ENCODE results near the gene CAPN5.
A peak's percentile ranks its signal among the peaks of the same experiment; 100 is the strongest.
"Not testable (repeated sequence)": the region's sequence is repeated elsewhere in the genome, so short reads cannot be mapped to it uniquely, and the experiment has no call there.

The CAPN5 gene

GRCh38 chr11:77044356-77044755 is 22.4 kb upstream of the CAPN5 start:
- no peak for DNase-seq (ENCODE audit: low spot score)

DNA sequence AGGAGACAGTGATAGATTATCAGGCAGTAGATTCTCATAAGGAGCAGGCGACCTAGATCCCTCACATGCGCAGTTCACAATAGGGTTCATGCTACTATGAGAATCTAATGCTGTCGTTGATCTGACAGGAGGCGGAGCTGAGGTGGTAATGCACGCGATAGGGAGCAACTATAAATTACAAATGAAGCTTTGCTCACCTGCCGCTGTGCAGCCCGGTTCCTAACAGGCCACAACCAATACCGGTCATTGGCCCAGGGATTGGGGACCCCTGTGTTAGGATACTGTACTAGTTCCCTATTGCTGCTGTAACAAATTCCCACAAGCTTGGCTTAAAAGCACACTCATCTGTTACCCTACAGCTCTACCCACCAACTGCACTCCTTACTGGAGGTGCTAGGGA is 21.9 kb upstream of the CAPN5 start:
- no peak for DNase-seq (ENCODE audit: low spot score)

DNA sequence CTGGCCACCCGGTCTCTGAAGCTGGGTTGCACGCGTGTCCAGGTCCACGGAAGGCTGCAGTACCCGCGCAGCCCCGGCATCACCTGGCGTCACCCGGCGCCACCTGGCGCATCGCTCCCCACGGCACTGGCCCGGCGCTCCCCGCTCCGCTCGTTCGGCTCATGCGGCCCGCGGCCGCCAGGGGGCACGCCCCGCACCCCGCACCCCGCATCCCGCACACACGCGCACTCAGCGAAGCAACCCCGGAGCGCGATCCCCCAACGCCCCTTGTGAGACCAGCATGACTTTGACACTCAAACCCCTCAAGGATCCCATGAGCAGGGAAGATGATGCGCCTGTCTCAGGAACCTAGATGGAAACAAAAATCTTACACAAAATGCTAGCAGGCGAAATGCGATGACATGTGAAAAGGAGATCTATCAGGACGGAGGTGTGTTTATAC is 20.7 kb upstream of the CAPN5 start:
- no peak for DNase-seq (ENCODE audit: low spot score)

DNA sequence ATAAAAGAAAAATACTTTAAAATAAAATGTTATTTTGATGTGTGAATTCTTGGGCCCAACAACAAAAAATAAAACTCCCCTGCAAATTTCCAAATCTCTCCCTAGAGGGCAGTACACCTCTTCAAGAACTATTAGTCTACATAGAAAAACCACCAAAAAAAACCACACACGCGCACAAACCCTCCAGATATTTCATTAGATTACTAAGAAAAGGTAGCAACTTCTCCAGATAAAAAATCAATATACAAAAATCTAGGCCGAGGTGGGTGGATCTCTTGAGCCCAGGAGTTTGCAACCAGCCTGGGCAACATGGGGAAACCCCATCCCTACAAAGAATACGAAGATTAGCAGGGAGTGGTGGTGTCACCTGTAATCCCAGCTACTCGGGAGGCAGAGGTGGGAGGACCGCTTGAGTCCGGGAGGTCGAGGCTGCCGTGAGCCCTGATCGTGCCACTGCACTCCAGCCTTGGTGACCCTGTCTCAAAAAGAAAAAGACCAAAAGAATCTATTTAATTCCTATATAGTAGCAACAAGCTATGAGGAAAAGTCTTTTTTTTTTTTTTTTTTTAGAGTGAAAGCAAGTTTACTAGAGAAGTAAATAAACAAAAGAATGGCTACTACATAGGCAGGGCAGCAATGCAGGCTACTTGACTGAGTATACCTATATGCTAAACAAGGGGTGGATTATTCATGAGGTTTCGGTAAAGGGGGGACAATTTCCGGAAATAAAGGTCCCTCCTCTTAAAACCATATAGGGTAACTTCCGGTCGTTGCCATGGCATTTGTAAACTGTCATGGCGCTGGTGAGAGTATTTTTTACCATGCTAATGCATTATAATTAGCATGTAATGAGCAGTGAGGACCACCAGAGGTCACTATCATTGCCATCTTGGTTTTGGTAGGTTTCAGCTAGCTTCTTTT is 19.5 kb upstream of the CAPN5 start:
- DNase-seq (ENCODE audit: low spot score), result peak; percentile 85

GRCh38 chr11:77047928-77048446 is 18.8 kb upstream of the CAPN5 start:
- DNase-seq (ENCODE audit: low spot score), result not testable (repeated sequence)

GRCh38 chr11:77049026-77049425 is 17.7 kb upstream of the CAPN5 start:
- DNase-seq (ENCODE audit: low spot score), result no peak

DNA sequence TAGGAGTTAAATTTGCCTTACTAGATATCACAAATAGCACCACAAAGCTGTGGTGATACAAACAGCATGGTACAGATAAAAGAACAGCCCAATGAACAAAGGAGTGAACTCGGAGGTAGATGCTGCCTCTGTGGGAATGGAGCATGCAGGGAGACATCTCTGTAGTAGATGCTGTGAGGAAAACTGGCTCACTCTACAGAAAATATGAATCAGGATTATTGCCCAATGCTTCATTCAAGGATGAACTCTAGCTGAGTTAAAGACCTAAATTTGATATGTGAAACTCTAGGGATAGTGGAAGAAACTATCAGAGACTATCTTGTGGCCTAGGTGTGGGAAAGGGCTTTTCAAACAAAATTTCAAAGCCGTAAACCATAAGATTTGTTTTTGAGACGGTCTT is 15.3 kb upstream of the CAPN5 start:
- DNase-seq (ENCODE audit: low spot score), result no peak

DNA sequence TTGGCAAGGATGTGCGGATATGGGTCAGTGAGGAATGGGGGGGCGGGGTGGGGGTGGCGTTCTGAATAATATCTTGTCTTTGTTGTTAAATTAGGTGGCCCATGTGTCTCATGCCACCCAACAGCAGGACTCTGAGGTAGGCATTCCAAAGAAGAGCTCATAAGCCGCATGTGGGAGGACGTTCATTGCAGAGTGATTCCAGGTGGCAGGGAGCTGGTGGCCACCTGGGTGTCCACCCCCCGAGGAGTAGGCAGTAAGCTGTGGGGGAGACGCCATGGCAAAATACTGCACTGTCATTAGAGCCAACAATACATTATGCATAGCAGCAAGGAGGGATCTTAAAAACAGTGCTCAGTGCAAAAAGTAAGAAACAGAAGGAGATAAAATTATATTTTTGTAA is 14.3 kb upstream of the CAPN5 start:
- no peak for DNase-seq (ENCODE audit: low spot score)

GRCh38 chr11:77053217-77054015 is 13.4 kb upstream of the CAPN5 start:
- DNase-seq (ENCODE audit: low spot score), result no peak

GRCh38 chr11:77054084-77054483 is 12.7 kb upstream of the CAPN5 start:
- no peak for DNase-seq (ENCODE audit: low spot score)

DNA sequence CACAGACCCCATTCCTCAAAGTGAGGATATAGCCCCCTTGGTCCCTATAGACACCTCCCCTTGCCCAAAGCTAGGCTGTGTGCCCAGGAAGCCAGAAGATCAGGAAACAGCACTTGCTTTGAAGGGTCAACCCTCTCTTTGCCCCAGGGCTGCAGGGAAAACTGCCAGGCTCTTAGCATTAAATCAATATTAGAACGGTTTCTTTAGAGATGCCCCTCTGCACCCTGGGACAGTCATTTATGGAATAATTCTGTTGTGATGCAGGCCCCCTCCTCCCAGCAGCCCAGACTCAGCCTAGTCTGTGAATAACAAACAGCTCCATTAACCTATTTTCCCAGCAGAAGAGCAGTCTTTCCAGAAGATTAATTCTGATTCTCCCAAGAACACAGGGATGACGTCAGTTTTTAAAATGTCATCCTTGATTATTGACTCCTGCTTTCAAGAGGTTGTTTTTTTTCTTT is 11.6 kb upstream of the CAPN5 start:
- no peak for DNase-seq (ENCODE audit: low spot score)

DNA sequence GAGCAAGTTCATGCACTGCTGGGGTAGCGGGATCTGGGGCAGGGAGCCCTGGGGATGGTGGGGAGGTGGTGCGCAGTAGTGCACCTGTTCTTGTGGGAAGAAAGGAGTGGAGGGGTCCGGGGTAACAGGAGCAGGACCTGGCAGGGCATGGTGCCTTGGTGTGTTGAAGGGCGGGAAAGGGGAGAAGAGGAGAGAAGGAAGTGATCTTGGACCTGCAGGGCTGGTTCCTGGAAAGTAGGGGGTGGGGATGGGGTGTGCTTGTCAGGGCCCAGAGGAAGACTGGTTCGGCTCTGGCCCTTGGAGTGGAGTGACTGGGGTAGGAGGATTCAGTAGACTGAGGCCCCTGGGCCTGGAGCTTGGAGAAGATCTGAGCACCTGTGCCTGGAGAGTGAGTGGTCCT is 10.9 kb upstream of the CAPN5 start:
- no peak for DNase-seq (ENCODE audit: low spot score)

GRCh38 chr11:77056814-77057402 is 9.9 kb upstream of the CAPN5 start:
- no peak for DNase-seq (ENCODE audit: low spot score)

- no peak for DNase-seq (ENCODE audit: low spot score)
Measured at GRCh38 chr11:77057938-77058474, 8.8 kb upstream of the CAPN5 start.

- DNase-seq (ENCODE audit: low spot score), result no peak
Measured at GRCh38 chr11:77058900-77059299, 7.9 kb upstream of the CAPN5 start.

DNA sequence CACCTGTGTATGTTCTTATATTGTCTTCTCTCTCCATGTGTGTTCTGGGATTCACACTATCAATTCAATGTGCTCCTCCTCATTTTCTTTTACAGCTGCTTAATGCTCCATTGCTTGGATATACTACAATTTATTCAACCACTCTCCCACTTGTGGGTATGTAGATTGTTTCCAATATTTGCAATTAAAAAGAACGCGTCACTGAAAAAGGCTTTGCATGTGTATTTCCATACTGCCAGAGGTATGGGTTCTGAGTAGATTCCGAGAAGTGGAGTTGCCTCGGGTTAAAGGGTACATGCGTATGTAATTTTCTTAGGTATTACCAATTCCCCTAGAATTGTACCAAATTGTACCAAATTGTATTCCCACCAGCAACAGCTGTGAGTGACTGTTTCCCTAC is 7.0 kb upstream of the CAPN5 start:
- no peak for DNase-seq (ENCODE audit: low spot score)

GRCh38 chr11:77060234-77060633 is 6.5 kb upstream of the CAPN5 start:
- DNase-seq (ENCODE audit: low spot score), result no peak

DNA sequence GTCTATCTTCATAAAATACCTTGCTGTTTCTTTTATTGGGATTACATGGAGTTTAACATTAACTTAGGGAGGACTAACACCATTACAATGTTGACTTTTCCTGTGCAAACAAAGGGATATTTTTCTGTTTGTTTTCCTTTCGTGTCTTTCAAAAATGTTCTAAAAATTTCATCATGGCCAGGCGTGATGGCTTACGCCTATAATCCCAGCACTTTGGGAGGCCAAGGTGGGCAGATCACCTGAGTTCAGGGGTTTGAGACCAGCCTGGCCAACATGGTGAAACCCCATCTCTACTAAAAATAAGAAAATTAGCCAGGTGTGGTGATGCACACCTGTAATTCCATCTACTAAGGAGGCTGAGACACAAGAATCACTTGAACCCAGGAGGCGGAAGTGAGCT is 5.5 kb upstream of the CAPN5 start:
- not testable (repeated sequence) for DNase-seq (ENCODE audit: low spot score)

- no peak for DNase-seq (ENCODE audit: low spot score)
Measured at GRCh38 chr11:77062924-77063323, 3.8 kb upstream of the CAPN5 start.

- no peak for DNase-seq (ENCODE audit: low spot score)
Measured at GRCh38 chr11:77063407-77063806, 3.4 kb upstream of the CAPN5 start.

- DNase-seq (ENCODE audit: low spot score), result no peak
Measured at GRCh38 chr11:77063861-77064260, 2.9 kb upstream of the CAPN5 start.

DNA sequence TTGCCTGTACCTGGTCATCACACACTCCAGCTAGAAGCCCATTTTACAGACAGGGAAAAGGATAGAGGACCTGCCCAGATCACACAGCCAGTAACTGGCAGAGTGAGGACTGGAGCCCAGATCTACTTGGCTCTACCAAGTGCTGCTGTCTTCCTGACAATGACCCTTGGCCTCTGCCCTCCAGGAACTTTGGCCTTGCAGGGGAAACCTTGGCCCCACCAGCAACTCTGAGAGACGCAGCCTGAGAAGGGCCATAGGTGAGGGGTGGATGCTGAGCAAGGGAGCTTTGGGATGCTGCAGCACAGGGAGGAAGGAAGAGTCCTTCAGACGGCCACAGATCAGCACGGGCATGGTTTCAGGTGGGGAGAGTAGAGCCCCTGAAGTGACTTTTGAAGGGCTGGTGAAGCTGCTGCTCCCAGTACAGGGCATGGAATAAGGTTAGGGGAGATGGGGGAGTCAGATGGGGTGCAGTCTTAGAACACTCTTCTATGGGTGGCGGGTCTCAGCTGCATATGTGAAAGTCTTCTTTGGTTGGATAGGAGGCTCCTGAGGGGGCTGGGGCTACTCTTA is 2.0 kb upstream of the CAPN5 start:
- no peak for DNase-seq (ENCODE audit: low spot score)

Data from kidney capillary endothelial cell (primary cell).